Measurements from ENCODE around the gene SMIM24. TPM values are rescaled to one million over a fixed set of nuclear protein-coding genes. Genes with fewer than 3 reads are reported as not detected.

Gene SMIM24
- total and polyA plus RNA-seq, 2 experiments from 2014 or later, result 5.0 to 21.5 TPM

GRCh38 chr19:3470500-3471128 is 9.7 kb downstream of the SMIM24 start:
- TF ChIP-seq CREB1 (CRISPR knock-in tag; IDR thresholded peaks at IDR 0.05; ENCODE audit: low read depth) (no peak), ZNF331 (CRISPR knock-in tag; IDR thresholded peaks at IDR 0.05; ENCODE audit: low read depth) (no peak), ETS1 (IDR thresholded peaks at IDR 0.05) (no peak), CTCF (conservative IDR thresholded peaks at IDR 0.05; ENCODE audit: low read depth in 2 of 2) (no peak), JUNB (IDR thresholded peaks at IDR 0.05; ENCODE audit: unreplicated experiment) (no peak), STAT1 (IDR thresholded peaks at IDR 0.05; ENCODE audit: unreplicated experiment) (no peak), REST (IDR thresholded peaks at IDR 0.05; ENCODE audit: unreplicated experiment) (no peak), POLR2AphosphoS5 (IDR thresholded peaks at IDR 0.05; ENCODE audit: low read depth) (no peak), ZNF462 (CRISPR knock-in tag; IDR thresholded peaks at IDR 0.05) (no peak), EZH2 (IDR thresholded peaks at IDR 0.05; ENCODE audit: low read depth, unreplicated experiment) (no peak), ZNF114 (CRISPR knock-in tag; IDR thresholded peaks at IDR 0.05) (no peak)
- DNase-seq (ENCODE audit: low spot score) (no peak), ATAC-seq (no peak)
- Histone ChIP-seq H3K9me2 (ENCODE audit: insufficient read depth) (no peaks in the 10 kb centered on the region), H3K27ac (ENCODE audit: low read depth) (no peak overlapping the region), H3K79me2 (replicated peaks; ENCODE audit: insufficient read depth) (no peaks in the 10 kb centered on the region), H3K4me1 (ENCODE audit: insufficient read depth) (peaks cover 3% of the 10 kb centered on the region; the same call in 1 of the 2 replicates), H3K36me3 (ENCODE audit: insufficient read depth) (no peaks in the 10 kb centered on the region), H2AFZ (no peak overlapping the region), H3K4me2 (no peak overlapping the region), H3F3A (replicated peaks; ENCODE audit: low read depth) (no peaks in the 10 kb centered on the region), H3K4me3 (no peak overlapping the region), H4K20me1 (replicated peaks; ENCODE audit: insufficient read depth) (no peaks in the 10 kb centered on the region), H3K27me3 (ENCODE audit: insufficient read depth) (peaks cover 23% of the 10 kb centered on the region)
- peaks cover 29% of the 10 kb centered on the region for H3K9me3 Mint-ChIP-seq
- peaks cover under 1% of the 10 kb centered on the region; the same call in 2 of the 3 replicates for H3K4me1 Mint-ChIP-seq
- peaks cover 11% of the 10 kb centered on the region; the same call in 2 of the 3 replicates for H3K36me3 Mint-ChIP-seq (ENCODE audit: low read depth)
- H3K27me3 Mint-ChIP-seq (ENCODE audit: insufficient read depth, low read depth, poor library complexity), result peaks cover 24% of the 10 kb centered on the region
- H3K4me3 Mint-ChIP-seq, result no peak overlapping the region
- no peak overlapping the region for H3K27ac Mint-ChIP-seq

All from GM23338 (cell line).